ENCODE measurements around the gene WDR20.

Gene WDR20

DNA sequence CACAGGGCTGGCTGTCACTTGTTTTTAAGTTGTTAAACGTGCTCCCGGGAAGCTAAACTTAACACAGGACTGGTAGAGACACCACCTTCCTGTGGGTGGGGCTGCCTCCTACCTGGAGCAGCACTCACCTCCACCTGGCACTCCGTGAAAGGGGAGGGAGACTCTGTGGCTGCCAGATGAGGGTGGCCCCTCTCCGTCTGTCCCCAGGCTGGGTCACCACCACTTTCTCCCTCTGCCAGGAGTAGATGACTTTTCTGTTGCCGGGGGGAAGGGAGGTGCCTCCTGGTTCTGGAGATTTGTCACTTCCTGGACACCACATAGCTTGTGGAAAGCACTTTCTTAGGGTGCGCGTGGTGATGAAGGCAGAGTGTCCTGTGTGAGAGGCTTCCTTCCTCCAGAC lies 81.3 kb downstream of the WDR20 start:
- no peak for DNase-seq

- no peak for DNase-seq
Observed at GRCh38 chr14:102222009-102222575, 82.4 kb downstream of the WDR20 start.

DNA sequence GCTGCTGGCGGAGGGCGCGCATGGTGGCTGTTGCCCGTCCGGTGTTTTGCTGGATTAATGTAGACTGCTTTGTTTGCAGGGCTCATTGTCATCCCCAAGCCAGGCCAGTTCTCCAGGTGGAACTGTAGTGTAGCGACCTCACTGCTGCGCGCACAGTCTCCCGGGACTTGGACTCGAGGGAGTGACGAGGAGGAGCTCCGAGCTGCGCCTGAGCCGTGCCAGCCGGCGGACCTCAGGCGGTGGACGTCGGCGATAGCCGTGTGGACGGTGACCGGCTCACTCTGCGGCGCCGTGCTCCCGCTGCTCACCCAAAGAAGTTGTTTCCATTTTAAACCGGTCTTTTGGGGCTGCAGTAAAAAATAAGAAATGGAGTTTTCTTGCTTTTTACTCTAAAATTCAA lies 83.1 kb downstream of the WDR20 start:
- DNase-seq = no peak

DNA sequence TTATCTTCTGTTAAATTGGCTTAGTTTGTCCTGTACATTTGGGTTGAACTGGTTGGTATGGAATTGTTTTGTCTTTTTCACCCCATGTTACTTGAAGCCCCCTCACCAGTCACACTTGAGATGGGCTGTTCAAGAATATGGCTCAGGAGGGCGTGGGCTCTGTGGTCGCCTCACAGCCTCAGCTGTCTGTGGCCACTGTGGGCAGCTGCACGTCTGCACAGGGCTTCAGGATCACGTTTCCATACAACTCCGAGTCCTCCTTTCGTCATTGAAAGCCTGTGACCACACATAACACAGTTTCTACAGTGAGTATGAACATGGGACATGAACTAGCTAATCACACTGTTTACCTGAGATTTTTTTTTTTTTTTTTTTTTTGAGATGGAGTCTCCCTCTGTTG lies 84.0 kb downstream of the WDR20 start:
- no peak for DNase-seq

- no peak for DNase-seq
Observed at GRCh38 chr14:102225386-102225785, 85.7 kb downstream of the WDR20 start.

DNA sequence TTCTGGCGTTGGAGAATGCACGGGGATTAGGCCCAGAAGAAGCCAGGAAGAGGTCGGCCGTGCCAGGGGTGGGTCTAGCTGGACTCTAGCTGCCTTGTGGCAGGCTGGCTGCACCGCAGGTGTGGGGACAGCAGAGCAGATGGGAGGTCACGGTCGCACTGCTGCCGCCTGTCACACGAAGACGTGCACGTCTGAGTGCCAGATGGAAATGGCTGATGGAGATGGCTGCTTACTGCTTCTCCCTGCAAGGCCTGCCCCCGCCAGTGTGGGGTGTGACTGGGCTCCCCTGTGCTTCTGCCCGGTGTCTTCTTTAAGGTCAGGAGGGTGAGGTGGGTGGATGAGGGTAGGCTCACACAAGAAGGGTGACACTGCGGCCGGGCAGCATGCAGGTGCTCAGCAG lies 86.2 kb downstream of the WDR20 start:
- no peak for DNase-seq

- DNase-seq = no peak
Observed at GRCh38 chr14:102226356-102227125, 86.8 kb downstream of the WDR20 start.

- no peak for DNase-seq
Observed at GRCh38 chr14:102227184-102227964, 87.7 kb downstream of the WDR20 start.

DNA sequence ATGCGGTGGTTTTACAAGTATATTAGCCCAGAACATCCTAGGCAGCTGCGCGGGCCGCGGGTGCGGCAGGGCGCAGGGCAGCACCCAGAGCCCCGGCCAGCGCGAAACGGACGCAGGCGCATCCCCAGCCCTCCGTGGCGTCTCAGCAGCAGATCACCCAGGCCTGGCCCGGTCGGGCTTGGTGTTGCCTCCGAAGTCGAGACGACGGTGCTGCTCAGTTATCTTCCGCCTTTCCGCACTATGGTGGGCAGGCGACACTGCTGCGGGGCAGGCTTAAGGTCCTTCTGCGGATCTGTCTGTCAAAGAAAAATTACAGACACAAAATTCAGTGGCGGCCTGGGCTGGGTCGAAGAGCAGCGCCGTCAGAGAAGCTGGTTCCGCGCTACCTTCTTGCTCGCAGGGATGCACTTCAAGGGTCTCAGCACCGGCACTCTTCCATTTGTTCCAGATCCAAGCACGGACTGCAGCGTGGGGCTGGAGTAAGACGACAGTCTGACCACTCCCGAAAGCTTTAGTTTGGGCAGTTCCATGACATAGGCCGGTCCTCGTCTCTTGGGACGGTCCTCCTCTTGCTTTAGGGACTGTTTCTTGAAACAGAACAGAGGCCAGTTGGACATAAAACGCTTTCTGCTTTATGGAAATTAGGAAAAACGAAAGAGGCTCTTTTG lies 89.5 kb downstream of the WDR20 start:
- no peak for DNase-seq

GRCh38 chr14:102229739-102230092 lies 90.0 kb downstream of the WDR20 start:
- DNase-seq = no peak

DNA sequence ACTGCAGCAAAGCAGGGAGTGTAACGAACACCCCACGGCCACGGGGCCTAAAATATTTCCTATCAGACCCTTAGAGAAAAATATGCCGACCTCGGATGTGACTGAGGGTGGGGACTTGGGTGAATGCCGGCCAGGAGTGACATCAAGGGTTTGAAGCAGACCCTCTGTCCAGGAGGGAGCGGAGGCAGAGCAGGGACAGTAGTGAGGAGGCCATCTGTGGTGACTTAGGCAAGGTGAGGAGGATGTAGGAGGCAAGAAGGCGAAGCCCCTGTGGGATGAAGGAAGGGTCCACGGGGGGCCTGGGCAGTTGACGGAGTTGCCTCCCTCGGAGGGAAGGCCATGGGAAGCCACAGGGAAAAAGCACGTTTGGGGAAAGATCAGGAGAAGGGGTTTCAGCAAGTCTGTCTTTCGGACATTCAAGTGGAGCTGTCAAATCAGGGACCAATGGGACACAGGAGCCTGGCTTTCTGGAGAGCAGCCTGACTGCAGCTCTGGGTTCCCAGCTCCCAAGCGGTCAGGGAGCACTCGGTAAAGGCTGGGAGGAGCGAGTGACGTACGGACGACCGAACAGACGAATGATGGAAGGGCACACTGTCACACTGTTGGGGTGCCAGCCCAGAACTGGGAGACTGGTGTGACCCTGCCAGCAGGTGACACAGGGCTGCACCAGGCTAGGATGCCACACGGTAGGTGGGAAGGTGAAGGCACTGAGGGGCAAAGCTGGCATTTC lies 90.9 kb downstream of the WDR20 start:
- no peak for DNase-seq

- DNase-seq = no peak
Observed at GRCh38 chr14:102231476-102232347, 92.0 kb downstream of the WDR20 start.

- no peak for DNase-seq
Observed at GRCh38 chr14:102232348-102232625, 92.6 kb downstream of the WDR20 start.

- DNase-seq = no peak
Observed at GRCh38 chr14:102233081-102233480, 93.4 kb downstream of the WDR20 start.

DNA sequence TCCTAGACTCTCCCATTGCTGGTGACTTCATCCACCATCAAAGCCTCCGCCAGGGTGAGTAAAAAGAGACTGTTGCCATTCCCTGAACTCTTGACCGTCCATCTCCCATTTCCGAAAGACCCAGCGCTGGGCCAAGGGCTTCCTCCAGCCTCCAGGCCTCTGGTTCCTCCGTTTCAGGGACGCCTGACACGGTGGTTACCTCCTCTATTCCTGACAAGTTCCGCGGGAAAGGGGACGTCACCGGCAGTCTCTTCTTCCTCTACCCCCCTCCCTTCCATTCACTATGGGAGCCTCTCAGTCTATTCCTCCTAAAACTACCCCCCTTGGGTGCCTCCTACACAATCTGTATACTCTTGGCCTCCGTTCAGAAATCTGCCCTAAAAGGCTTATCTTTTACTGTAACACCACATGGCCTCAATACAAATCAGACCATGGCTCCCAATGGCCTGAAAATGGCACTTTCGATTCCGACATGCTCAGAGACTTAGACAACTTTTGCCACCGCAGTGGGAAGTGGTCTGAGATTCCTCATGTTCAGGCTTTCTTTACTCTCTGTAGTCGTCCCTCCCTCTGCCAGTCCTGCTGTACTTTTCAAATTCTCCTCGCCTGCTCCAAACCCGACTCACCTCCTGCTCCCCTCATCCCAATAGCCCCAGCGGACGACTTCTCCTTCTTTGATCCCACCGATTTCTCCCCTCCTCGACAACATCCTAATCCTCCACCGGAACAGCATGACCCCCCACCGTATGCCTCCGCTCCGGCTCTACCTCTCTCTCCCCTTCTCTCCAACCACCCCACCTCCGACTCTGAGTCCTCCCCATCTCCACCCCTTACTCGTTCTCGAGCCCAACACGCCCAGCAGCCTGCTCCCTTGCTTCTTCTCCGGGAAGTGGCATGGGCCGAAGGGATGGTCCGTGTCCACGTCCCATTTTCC lies 94.9 kb downstream of the WDR20 start:
- no peak for DNase-seq

DNA sequence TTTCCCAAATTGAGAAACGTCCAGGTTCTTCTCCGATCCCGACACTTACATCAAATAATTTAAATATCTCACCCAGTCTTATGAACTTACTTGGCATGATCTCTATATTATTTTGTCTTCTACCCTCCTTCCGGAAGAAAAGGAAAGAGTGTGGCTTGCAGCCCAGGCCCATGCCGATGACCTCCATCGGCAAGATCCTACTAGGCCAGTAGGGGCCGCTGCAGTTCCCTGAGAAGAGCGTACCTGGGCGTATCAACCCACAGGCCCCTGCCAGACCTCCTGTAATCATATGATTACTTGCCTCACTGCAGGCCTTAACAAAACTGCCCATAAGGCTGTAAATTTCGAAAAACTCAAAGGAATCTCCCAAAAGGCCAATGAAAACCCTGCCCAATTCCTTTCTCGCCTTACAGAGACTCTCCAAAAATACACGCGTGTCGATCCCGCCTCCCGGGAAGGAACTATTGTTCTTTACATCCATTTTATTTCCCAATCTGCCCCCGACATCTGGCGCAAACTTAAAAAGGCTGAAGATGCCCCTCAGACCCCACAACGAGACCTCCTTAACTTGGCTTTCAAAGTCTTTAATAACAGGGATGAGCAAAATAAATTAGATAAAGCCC lies 95.7 kb downstream of the WDR20 start:
- peak; percentile 57 for DNase-seq

GRCh38 chr14:102236026-102236425 lies 96.3 kb downstream of the WDR20 start:
- DNase-seq = no peak

- no peak for DNase-seq
Observed at GRCh38 chr14:102238131-102238530, 98.4 kb downstream of the WDR20 start.

GRCh38 chr14:102238766-102239165 lies 99.1 kb downstream of the WDR20 start:
- DNase-seq = no peak

GRCh38 chr14:102239231-102239630 lies 99.5 kb downstream of the WDR20 start:
- no peak for DNase-seq

Data from effector CD8-positive, alpha-beta T cell (primary cell).